GM12891 (cell line): ENCODE data around the gene PDGFC.

ENCODE experiments used
- POLR2A ChIP-seq: IDR thresholded peaks from 2 replicates; pipeline ENCODE4 v1.6.1; 2011; ENCODE audit warnings: low read depth, low read length, control low read depth
- POLR2AphosphoS5 ChIP-seq: IDR thresholded peaks from 2 replicates; pipeline ENCODE4 v1.6.1; 2011; ENCODE audit warnings: low read depth, low read length, control low read depth
- POU2F2 ChIP-seq: IDR thresholded peaks from 2 replicates; pipeline ENCODE4 v1.6.1; 2011; ENCODE audit warnings: low read depth, mild to moderate bottlenecking, control low read depth, low read length, moderate library complexity
- TAF1 ChIP-seq: IDR thresholded peaks from 2 replicates; pipeline ENCODE4 v1.6.1; 2011; ENCODE audit warnings: low read depth, low read length, control low read depth

DNA sequence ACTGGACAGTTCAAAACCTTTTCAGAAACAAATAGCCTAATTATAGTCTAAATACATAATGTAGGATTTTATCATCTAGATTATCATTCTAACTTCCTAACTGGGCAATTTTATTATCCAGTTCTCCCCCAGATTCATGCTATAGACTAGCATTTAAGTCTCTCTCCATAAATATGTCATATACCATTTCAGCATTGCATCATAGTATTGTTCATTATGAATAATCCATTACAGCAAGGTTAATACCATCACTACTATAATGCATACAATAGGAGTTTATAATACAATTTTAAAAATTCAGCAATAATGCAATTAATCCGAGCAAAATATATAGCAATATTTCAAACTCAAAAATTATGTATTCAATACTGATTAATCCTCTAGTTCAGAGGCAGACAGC lies 77.4 kb downstream of the PDGFC start:
- TF ChIP-seq POLR2A = no peak
- no peak for TF ChIP-seq POLR2AphosphoS5
- TF ChIP-seq TAF1 = no peak
- no peak for TF ChIP-seq POU2F2
